HG02678 (cell line): ENCODE data around the gene ABCA2.

Experiments
- ATAC-seq: cut with Tn5 transposase; IDR thresholded peaks from one replicate; pipeline ENCODE4 v1.9.1; 2021; ENCODE audit warnings: mild to moderate bottlenecking, moderate library complexity; ENCODE audit not compliant: unreplicated experiment

ABCA2 gene, protein sequence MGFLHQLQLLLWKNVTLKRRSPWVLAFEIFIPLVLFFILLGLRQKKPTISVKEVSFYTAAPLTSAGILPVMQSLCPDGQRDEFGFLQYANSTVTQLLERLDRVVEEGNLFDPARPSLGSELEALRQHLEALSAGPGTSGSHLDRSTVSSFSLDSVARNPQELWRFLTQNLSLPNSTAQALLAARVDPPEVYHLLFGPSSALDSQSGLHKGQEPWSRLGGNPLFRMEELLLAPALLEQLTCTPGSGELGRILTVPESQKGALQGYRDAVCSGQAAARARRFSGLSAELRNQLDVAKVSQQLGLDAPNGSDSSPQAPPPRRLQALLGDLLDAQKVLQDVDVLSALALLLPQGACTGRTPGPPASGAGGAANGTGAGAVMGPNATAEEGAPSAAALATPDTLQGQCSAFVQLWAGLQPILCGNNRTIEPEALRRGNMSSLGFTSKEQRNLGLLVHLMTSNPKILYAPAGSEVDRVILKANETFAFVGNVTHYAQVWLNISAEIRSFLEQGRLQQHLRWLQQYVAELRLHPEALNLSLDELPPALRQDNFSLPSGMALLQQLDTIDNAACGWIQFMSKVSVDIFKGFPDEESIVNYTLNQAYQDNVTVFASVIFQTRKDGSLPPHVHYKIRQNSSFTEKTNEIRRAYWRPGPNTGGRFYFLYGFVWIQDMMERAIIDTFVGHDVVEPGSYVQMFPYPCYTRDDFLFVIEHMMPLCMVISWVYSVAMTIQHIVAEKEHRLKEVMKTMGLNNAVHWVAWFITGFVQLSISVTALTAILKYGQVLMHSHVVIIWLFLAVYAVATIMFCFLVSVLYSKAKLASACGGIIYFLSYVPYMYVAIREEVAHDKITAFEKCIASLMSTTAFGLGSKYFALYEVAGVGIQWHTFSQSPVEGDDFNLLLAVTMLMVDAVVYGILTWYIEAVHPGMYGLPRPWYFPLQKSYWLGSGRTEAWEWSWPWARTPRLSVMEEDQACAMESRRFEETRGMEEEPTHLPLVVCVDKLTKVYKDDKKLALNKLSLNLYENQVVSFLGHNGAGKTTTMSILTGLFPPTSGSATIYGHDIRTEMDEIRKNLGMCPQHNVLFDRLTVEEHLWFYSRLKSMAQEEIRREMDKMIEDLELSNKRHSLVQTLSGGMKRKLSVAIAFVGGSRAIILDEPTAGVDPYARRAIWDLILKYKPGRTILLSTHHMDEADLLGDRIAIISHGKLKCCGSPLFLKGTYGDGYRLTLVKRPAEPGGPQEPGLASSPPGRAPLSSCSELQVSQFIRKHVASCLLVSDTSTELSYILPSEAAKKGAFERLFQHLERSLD (N-terminal part only)

GRCh38 chr9:137027369-137028262 is at the start of gene ABCA2:
Gene ABCA2 (minus strand): TSS chr9:137028237. CDS start chr9:137028140, 97 bp downstream.
- ATAC-seq: no peak

GRCh38 chr9:137077010-137077747 is 49.1 kb upstream of the ABCA2 start, which contains the start of gene UAP1L1:
Gene UAP1L1 (plus strand): TSS chr9:137077517. CDS start chr9:137077533, 16 bp downstream.
- peak; percentile 69 for ATAC-seq

DNA sequence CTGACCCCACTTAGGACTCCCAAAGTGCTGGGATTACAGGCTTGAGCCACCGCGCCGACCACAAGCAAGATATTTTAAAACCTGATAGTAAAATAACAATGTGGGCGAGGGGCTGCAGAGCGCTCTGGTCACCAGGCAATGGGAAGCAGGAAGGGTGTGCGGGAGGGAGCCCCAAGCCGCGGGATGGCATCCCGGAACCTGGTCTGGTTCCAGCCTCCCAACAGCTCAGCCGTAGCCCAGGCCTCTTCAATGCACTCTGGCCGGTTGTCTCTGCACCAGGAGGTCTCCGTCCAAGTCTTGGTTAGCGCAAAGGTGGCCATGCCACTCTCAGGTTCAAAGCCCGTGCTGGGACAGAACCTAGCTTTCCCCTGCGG is 48.6 kb upstream of the ABCA2 start:
- ATAC-seq: peak; percentile 12

- no peak for ATAC-seq
Observed at GRCh38 chr9:137075275-137075775, 47.3 kb upstream of the ABCA2 start.

DNA sequence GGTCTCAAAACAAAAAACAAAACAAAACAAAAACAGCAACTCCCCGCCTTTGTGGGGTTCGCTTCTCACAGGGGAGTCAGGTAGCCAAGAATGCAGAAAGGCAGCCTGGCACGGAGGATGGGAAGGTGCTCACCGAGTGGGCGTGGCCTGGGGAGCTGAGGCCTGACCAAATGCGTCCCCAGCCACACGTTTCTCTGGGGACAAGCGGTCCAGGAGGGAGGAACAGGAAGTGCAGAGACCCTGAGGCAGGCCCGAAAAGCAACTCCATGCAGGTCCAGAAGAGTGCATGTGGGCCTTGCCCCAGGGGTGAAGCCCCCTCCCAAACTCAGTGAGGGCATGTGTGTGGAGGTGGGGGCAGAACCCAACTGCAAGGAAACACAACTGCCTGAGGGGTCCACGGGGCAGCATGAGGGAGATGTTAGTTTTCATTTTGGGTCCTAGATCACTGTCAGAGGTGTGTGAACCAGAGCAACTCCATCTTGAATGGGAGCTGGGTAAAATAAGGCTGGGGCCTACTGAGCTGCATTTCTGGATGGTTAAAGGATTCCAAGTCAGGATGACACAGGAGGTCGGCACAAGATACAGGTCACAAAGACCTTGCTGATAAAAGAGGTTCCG is 46.7 kb upstream of the ABCA2 start:
- ATAC-seq: no peak

DNA sequence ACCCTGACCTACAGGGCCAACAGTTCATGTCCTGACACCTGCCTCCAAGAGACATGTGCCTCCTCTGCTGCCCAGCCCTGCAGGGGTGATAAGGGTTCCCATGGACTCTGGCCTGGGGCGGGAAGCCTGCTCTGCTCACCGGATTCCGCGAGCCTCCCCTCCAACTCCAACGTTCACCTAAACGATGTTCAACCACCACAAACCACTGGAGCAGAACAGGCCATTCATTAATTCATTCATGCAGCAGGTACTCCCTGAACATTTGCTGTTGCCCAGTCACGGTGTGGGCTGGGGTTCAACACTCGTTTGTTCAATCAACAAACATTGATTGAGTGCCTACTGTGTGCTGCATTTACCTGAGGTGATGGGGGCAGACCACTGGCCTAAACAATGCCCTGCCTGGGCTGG is 46.0 kb upstream of the ABCA2 start:
- ATAC-seq: no peak

GRCh38 chr9:137071282-137071681 is 43.2 kb upstream of the ABCA2 start:
- ATAC-seq: no peak

DNA sequence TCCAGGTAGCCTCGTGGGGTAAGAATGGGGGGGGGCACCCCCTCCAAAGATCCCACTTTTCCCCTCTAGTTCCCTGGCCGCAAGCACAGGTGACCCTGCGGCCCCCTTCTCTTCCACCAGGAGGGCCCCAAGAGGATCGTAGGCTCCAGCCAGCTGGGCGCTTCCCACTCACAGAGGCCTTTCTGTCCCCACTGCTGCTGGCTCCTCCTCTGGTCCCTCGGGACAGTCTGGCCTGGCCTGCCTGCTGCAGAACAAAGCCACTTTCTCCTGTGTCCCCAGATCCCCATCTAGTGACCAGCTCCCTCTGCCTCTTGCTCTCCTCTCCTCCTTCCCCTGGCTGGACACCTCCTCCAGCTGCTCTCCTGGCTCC is 42.9 kb upstream of the ABCA2 start:
- peak; percentile 8 for ATAC-seq

GRCh38 chr9:137070201-137070905 is 42.3 kb upstream of the ABCA2 start, which contains the start of gene SAPCD2:
Gene SAPCD2 (minus strand): TSS chr9:137070557. CDS start chr9:137070460, 97 bp downstream.
- ATAC-seq: peak; percentile 82

DNA sequence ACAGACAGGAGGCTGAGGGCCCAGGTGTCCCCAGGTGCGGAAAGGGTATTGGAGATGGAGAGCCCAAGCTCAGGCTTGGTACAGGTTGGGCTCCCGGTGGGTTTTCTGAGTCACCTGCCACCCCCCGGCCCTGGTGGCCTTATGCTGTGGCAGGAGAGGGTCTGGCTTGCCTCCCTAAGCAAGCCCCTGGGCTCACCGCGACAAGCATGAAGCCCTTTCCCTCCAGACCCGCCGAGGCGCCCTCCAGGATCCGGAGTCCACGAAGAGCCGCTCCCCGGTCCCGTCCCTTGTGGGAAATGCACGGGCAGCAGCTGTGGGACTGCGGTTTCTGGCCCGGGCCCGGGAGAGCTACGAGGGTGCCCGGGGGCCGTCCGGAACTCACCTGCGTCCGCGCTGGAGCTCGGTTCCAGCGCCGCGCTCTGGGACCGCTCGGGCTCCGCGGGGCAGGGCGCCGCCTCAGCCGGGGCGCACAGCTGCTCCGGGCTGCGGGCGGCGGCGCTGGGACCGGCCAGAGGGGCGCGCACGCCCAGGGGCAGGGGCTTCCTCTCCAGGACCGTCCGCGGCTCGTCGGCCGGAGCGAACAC is 41.6 kb upstream of the ABCA2 start:
- ATAC-seq: peak; percentile 15

DNA sequence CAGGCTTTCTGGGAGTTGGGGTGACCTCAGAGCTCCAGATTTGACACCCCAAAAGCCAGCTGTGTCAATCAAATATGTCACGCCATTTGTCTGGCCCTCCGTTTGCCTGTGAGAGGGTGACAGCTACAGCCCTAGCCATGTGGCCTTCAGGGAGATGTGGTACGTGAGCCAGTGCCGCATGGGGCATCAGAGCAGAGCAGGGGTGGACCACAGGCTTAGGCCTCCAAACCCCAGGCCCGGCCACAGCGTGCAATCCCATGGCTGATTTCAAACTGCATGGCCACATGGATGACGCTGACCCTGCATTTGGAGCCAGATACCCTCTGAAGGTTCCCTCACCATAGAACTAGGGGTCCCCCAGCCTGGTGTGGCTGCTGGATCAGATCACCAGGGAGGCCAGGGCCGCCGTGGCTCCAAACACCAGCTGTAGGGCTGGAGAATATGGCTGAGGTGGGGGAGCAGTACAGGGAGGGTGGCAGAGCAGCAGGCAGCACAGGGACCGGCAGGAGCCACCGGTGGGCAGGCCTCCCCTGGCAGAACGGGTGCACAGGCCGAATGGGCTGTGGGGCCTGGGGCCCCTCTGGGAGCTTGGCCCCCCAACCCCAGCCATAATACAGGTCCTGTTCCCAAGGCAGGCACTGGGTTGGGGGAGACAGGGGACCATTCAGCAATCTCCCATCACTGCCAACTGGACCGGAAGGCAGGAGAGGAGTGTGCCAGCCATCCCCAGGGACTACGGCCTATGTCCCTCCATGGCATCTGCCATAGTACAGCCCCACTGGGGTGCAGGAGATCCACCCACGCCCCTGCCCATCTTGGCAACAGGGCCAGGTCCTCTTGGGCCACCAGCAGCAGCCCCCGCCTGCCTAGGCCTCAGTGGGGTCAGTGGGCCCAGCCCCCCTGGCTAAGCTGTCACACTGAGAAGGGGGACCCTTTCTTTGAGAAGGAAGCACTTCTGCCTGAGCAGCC is 40.8 kb upstream of the ABCA2 start:
- no peak for ATAC-seq

GRCh38 chr9:137067860-137068538 is 40.0 kb upstream of the ABCA2 start:
- peak; percentile 35 for ATAC-seq

GRCh38 chr9:137066096-137066861 is 38.2 kb upstream of the ABCA2 start:
- no peak for ATAC-seq

DNA sequence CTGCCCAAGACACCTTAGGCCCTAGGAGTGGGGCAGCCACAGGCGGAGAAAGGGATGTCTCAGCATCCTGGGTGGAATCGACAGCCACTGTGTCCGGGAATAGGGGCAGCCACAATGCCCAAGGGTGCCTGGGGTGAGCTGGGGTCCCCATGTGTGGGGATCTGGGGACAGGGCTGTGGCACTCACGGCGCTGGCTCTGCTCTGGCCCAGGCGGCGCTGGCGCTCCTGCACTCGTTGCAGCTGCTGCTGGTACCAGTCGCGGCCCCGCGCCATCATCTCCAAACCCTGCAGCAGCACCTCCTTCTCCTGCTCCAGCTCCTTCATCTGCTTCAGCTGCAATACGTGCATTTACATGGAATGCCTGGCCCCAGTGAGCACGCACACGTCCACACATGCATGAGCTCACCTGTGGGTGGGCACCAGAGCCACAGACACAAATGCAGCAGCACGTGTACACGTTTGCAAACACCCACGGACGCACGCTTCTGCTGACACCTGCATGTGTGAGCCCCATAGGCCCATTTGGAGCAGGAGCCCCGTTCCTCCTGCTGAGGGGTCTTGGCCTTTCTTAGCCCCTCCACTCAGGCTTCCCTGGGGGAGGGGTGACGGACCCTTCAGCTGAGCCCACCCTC is 37.4 kb upstream of the ABCA2 start:
- ATAC-seq: no peak

- ATAC-seq: no peak
Observed at GRCh38 chr9:137064880-137065164, 36.8 kb upstream of the ABCA2 start.
